ENCODE results near the gene ADAMTSL1. TPM values are rescaled to one million over a fixed set of nuclear protein-coding genes. Genes with fewer than 3 reads are reported as not detected.

ADAMTSL1 gene
- total and polyA plus RNA-seq, 4 donors: 0.31 to 3.4 (median 1.9) TPM

DNA sequence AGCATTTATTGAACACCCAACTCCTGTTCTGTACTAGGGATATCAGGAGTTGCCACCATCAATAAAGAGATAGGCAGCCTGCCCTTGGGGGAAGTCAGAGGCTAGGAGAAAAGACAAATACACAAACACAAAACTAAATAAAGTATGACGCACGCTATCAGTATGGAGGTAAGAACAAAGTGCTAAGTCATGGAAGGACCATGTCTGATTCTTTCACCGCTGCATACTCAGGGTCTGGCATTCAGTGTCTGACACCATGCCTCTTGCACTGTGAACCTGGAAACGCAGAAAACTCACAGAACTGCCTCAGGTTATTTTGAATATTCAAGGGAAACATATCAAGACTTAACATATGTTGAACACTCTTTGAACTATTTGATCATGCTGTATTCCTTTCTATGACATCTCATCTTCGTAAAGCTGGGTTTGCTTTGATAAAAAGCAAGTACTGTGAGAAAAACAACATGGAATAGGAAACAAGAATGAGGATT lies 65.3 kb downstream of the ADAMTSL1 start:
- H3K4me1 ChIP-seq (ENCODE audit: control insufficient read depth in 4 of 4, insufficient read depth in 4 of 4, low read length in 3 of 4): no peaks in the 10 kb centered on the region
- 85% methylated on average over 5 of the region's 5 CpGs for WGBS
- no peaks in the 10 kb centered on the region for H3K27me3 ChIP-seq (ENCODE audit: control insufficient read depth in 4 of 4, insufficient read depth in 4 of 4, low read length in 3 of 4)
- H3K27ac ChIP-seq (ENCODE audit: low read depth in 1 of 2, low read length in 2 of 2): no peak overlapping the region
- no peak for TF ChIP-seq SP1 (IDR thresholded peaks at IDR 0.05)
- no peak for TF ChIP-seq RXRA (IDR thresholded peaks at IDR 0.05)
- TF ChIP-seq, protein P1, sequence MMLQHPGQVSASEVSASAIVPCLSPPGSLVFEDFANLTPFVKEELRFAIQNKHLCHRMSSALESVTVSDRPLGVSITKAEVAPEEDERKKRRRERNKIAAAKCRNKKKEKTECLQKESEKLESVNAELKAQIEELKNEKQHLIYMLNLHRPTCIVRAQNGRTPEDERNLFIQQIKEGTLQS (IDR thresholded peaks at IDR 0.05): no peak
- TF ChIP-seq EGR1 (IDR thresholded peaks at IDR 0.05; ENCODE audit: low read depth in 2 of 2): no peak
- TF ChIP-seq, protein P2, sequence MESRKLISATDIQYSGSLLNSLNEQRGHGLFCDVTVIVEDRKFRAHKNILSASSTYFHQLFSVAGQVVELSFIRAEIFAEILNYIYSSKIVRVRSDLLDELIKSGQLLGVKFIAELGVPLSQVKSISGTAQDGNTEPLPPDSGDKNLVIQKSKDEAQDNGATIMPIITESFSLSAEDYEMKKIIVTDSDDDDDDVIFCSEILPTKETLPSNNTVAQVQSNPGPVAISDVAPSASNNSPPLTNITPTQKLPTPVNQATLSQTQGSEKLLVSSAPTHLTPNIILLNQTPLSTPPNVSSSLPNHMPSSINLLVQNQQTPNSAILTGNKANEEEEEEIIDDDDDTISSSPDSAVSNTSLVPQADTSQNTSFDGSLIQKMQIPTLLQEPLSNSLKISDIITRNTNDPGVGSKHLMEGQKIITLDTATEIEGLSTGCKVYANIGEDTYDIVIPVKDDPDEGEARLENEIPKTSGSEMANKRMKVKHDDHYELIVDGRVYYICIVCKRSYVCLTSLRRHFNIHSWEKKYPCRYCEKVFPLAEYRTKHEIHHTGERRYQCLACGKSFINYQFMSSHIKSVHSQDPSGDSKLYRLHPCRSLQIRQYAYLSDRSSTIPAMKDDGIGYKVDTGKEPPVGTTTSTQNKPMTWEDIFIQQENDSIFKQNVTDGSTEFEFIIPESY (IDR thresholded peaks at IDR 0.05): no peak
- TF ChIP-seq FOXA2 (IDR thresholded peaks at IDR 0.05): no peak
- TF ChIP-seq RAD21 (IDR thresholded peaks at IDR 0.05): no peak
- no peak for TF ChIP-seq HNF4G (IDR thresholded peaks at IDR 0.05)
- TF ChIP-seq JUND (IDR thresholded peaks at IDR 0.05): no peak
- H3K9ac ChIP-seq (ENCODE audit: low read depth in 1 of 2, low read length in 2 of 2): no peak overlapping the region
- H3K4me3 ChIP-seq (ENCODE audit: low read depth in 1 of 3, low read length in 3 of 3): no peak overlapping the region
- DNase-seq (ENCODE audit: low spot score): no peak
- no peaks in the 10 kb centered on the region for H3K36me3 ChIP-seq (ENCODE audit: control insufficient read depth in 4 of 4, insufficient read depth in 3 of 4, low read depth in 1 of 4, low read length in 3 of 4)
- H3K9me3 ChIP-seq (ENCODE audit: control insufficient read depth in 4 of 4, low read length in 3 of 4): peaks cover 2 to 14% (median 6%) of the 10 kb centered on the region in 4 donors

GRCh38 chr9:18542837-18543405 lies 69.0 kb downstream of the ADAMTSL1 start:
- 92% methylated on average over 2 of the region's 2 CpGs for WGBS
- Histone ChIP-seq H3K27me3 (ENCODE audit: control insufficient read depth in 4 of 4, insufficient read depth in 4 of 4, low read length in 3 of 4) (no peaks in the 10 kb centered on the region), H3K27ac (ENCODE audit: low read depth in 1 of 2, low read length in 2 of 2) (no peak overlapping the region), H3K9me3 (ENCODE audit: control insufficient read depth in 4 of 4, low read length in 3 of 4) (no peaks in the 10 kb centered on the region), H3K4me3 (ENCODE audit: low read depth in 1 of 3, low read length in 3 of 3) (no peak overlapping the region), H3K9ac (ENCODE audit: low read depth in 1 of 2, low read length in 2 of 2) (no peak overlapping the region), H3K4me1 (ENCODE audit: control insufficient read depth in 4 of 4, insufficient read depth in 4 of 4, low read length in 3 of 4) (no peaks in the 10 kb centered on the region), H3K36me3 (ENCODE audit: control insufficient read depth in 4 of 4, insufficient read depth in 3 of 4, low read depth in 1 of 4, low read length in 3 of 4) (no peaks in the 10 kb centered on the region)
- no peak for TF ChIP-seq YY1 (IDR thresholded peaks at IDR 0.05)
- no peak for TF ChIP-seq RAD21 (IDR thresholded peaks at IDR 0.05)
- TF ChIP-seq, protein P1 (IDR thresholded peaks at IDR 0.05): no peak
- TF ChIP-seq FOXA2 (IDR thresholded peaks at IDR 0.05): no peak
- no peak for TF ChIP-seq REST (IDR thresholded peaks at IDR 0.05)
- no peak for TF ChIP-seq FOXA1 (IDR thresholded peaks at IDR 0.05)
- no peak for TF ChIP-seq TAF1 (conservative IDR thresholded peaks at IDR 0.05)
- no peak for TF ChIP-seq EGR1 (IDR thresholded peaks at IDR 0.05; ENCODE audit: low read depth in 2 of 2)
- TF ChIP-seq RXRA (IDR thresholded peaks at IDR 0.05): no peak
- no peak for TF ChIP-seq GABPA (IDR thresholded peaks at IDR 0.05 in 1 of 2, conservative IDR thresholded peaks at IDR 0.05 in 1 of 2)
- TF ChIP-seq, protein P2 (IDR thresholded peaks at IDR 0.05): no peak
- TF ChIP-seq MAX (IDR thresholded peaks at IDR 0.05): no peak
- no peak for TF ChIP-seq HNF4G (IDR thresholded peaks at IDR 0.05)
- DNase-seq (ENCODE audit: low spot score): no peak
